Measurements from ENCODE around the gene STK32C.
A peak's percentile ranks its signal among the peaks of the same experiment; 100 is the strongest.

The STK32C gene

DNA sequence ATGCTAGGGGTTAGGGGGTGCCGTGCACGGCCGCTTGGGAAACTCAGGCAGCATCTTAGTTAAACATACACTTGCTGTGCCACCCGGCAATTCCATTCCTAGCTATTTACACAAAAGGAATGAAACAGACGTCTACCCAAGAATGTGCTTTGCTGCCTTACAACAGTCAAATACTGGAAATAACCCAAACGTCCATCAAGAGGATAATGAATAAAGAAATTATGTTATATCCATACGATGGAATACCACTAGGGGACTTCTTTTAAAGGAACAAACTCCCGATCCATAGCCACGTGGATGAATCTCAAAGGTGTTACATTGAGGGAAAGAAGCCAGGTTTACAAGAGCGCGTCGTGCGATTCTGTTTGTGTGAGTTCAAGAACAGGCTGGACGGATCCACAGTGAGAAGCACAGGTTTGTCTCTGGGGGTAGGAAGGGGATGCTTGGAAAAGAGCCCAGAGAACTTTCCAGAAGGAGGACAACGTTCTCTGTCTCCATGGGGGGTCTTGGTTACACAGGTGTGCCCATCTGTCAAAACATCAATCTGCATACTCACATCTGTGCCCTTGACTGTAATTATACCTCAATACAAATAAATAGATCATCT lies 41.8 kb downstream of the STK32C start:
- no peak for DNase-seq (ENCODE audit: low spot score)

DNA sequence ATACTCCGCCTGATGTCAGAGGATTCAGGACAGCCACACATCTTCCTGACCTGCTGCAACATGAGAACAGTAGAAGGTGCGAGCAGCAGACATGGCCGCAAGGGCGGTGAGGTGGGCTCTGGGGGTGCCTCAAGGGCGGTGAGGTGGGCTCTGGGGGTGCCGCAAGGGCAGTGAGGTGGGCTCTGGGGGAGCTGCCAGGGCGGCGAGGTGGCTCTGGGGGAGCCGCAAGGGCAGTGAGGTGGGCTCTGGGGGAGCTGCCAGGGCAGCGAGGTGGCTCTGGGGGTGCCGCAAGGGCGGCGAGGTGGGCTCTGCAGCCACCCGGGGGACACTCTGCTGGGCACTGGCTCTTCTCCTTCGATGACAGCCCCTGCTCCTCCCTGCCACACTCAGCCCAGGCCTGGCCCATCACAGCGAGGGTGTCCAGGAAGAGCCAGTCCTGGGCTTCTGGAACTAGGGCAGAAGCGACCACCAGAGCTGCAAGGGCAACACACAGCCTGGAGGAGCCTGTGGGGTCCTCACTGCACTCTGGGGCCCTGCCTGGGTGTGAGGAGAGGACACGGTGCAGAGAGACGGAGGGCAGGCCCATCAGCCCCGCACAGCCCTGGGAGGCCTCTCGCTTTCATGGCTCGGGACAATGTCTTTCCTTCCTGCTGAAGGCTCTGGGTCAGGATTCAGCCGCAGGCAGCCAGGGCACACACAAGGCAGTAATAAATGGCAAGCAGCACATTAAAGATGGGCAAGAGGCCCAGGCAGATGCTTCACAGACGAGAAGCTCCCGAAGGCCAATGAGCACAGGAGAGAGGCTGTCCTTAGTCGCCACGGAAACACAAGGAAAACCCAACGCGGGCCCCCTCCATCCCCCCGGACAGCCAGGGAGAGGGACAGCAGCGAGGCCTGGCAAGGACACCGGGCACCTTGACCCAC lies 42.5 kb downstream of the STK32C start:
- DNase-seq (ENCODE audit: low spot score): no peak

- DNase-seq (ENCODE audit: low spot score): no peak
These were observed 43.3 kb downstream of the STK32C start for GRCh38 chr10:132264306-132264950.

DNA sequence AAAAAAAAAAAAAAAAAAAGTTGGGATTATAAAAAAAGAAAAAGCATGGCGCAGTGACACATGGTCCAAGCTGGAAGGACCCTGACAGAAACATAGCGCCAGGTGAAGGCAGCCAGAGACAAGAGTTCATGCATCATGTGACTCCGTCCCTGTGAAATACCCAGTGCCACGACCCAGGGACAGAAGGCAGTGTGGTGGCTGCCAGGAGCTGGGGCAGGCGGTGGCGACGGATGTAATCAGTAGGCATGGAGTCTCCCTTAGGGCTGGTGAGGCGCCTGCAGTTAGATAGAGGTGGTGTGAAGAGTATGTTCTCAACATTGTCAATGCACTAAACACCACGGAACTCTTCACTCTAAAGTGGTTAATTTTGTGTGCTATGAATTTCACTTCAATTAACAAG lies 43.9 kb downstream of the STK32C start:
- no peak for DNase-seq (ENCODE audit: low spot score)

GRCh38 chr10:132259702-132260482 lies 47.9 kb downstream of the STK32C start:
- DNase-seq (ENCODE audit: low spot score): no peak

- no peak for DNase-seq (ENCODE audit: low spot score)
These were observed 49.3 kb downstream of the STK32C start for GRCh38 chr10:132258423-132258822.

- DNase-seq (ENCODE audit: low spot score): no peak
These were observed 49.8 kb downstream of the STK32C start for GRCh38 chr10:132257907-132258306.

GRCh38 chr10:132257271-132257670 lies 50.5 kb downstream of the STK32C start:
- peak; percentile 39 for DNase-seq (ENCODE audit: low spot score)

DNA sequence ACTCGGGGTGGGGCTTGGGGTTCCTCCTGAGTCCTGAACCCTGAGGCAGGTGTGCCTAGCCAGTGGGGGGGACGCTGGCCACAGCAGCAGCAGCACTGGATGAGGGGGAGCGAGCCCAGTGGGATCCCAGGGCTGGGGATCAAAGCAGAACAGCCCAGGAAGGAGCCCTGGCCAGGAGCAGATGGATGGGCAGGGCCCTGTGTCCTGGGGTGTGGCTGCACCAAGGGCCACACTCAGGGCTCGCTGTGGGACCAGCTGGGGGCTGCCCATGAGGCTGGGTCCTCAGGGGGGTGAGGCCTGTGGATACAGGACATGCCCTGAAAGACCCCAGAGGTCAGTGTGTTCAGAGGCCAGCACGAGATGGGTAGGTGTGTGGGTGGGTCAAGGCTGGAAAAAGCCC lies 50.9 kb downstream of the STK32C start:
- DNase-seq (ENCODE audit: low spot score): no peak

GRCh38 chr10:132255489-132256344 lies 52.0 kb downstream of the STK32C start:
- no peak for DNase-seq (ENCODE audit: low spot score)

DNA sequence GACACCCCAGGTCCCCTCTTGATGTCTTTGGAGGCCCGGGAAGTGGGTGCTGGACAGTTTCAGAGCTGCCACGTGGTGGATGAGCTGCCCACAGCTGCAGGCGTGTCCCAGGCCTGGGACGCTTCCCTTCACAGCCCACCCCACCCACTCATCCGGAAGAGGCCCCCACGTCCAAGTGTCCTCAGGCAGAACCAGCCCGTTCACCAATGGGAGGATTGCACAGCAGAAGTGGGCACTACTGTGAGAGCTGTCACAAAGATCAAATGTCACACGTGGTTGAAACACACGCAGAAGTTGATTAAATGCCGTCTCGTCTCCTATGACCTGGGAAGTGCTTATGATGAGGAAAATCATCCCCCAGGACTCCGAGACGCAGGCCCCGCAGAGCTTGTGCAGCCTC lies 52.9 kb downstream of the STK32C start:
- no peak for DNase-seq (ENCODE audit: low spot score)

GRCh38 chr10:132253092-132253687 lies 54.6 kb downstream of the STK32C start:
- DNase-seq (ENCODE audit: low spot score): no peak

DNA sequence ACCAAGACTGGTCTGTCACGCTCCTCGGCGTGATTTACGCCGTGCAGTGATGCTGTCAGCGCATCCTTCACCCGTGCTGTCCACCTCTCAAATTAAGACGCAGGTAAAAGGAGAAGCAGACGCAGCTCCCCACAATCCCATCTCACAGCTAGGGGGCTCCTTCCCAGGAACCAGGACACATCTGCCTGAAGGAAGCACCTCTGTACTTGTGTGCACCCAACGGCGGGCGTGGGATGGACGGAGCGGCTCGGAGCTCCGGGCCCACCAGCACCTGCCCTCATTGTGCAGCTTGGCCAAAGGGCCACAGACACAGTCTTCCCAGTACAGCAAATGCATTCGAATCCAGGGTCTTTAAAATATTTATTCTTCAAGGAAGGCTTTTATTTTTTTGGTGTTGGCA lies 55.3 kb downstream of the STK32C start:
- DNase-seq (ENCODE audit: low spot score): no peak

DNA sequence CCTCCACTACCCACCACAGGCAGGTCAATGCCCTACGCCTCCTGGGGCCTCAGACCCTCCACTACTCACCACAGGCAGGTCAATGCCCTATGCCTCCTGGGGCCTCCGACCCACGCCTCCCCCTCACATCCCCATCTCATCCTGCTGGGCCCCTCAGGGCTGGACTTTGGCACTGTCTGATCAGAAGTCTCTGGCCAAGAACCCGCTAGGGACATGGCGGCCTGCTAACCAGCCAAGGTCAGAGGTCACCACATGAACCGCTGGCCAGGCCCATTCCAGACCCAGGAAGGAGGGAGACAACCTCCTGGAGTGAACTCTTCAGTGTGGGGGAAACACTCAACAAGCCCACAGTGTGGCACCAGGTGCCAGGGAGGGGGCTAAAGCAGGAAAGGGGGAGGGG lies 55.8 kb downstream of the STK32C start:
- no peak for DNase-seq (ENCODE audit: low spot score)

- no peak for DNase-seq (ENCODE audit: low spot score)
These were observed 57.0 kb downstream of the STK32C start for GRCh38 chr10:132250481-132251475.

- DNase-seq (ENCODE audit: low spot score): no peak
These were observed 57.9 kb downstream of the STK32C start for GRCh38 chr10:132249824-132250375.

DNA sequence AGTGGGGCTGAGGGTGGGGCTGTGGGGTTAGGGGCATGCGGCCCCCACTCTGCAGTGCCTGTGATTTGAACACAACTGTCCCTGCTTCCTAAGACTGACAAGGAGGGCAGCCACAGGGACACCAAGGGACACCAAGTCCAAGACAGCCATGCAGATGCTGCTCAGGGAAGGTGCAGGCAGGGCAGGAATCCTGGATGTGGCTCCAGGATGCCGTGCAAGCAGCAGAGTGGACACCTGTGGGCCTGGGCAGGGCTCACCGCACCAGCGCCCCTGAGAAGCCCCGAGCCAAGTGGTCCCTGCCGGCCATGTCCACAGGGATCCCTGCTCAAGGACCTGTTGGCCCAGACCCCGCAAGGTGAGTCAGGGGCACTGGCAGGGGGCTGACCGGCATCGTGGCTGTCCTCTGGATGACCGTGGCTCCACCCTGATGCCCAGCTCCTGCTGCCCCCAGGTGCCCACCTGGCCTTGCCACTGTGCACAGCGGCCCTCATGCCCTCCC lies 58.5 kb downstream of the STK32C start:
- DNase-seq (ENCODE audit: low spot score): no peak

DNA sequence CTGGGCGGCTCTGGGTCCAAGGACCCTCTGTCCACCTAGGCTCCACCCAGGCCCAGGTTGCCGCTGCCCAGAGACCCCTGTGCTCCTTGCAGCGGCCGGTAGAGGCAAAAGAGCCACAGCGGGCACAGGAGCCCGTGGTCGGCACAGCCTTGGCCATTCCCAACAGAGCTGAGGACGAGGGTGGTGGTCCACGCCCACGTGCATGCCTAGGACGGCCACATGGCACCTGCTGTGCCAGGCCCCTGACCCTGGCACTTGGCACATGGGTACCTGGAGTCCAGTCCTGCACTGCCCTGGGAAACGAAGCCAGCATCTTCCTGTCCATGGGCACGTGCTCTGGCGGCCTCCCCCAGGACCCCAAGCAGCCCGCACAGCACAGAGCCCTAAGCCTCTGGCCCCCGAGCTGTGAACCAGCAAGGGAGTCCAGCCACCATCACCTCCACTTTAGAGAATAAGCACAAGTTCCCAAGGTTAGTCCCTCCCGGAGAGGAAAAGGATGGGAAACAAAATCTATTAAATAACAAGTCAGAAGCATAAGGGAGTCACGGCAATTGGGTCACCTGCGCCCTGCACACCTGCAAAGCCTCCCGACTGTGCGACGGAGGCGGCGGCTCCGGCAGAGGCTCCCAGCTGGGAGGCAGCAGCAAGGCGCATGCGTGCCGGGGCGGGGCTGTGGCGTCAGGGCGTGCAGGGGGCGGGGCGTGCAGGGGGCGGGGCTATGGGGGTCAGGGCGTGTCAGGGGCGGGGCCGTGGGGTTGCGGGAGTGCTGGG lies 59.1 kb downstream of the STK32C start:
- no peak for DNase-seq (ENCODE audit: low spot score)
